Activated T-helper 2 cell treated with anti-CD3 and anti-CD28 coated beads, Interferon-gamma antibody, Interleukin-2, Interleukin-4, amounts not matched to agents 10 μg/mL and 5 μg/mL and 100 μg/mL, durations not matched to agents 14 hours and 24 hours and 36 hours (primary cell): Measurements from ENCODE around the gene KLK4. TPM values are rescaled to one million over a fixed set of nuclear protein-coding genes. Genes with fewer than 3 reads are reported as not detected.

Experiments used
- DNase-seq: peaks from one replicate; pipeline ENCODE4 v3.0.0; 2021; ENCODE audit warnings: low spot score
- H3K27ac Mint-ChIP-seq: one replicate; pipeline ENCODE4 v1.8.0; 2021; ENCODE audit warnings: mixed read lengths
- H3K27me3 Mint-ChIP-seq: one replicate; pipeline ENCODE4 v1.8.0; 2021; ENCODE audit warnings: low read depth, mixed read lengths
- H3K36me3 Mint-ChIP-seq: one replicate; pipeline ENCODE4 v1.8.0; 2021; ENCODE audit warnings: low read depth, mixed read lengths
- H3K4me1 Mint-ChIP-seq: one replicate; pipeline ENCODE4 v1.8.0; 2021; ENCODE audit warnings: low read depth, mixed read lengths
- H3K4me3 Mint-ChIP-seq: one replicate; pipeline ENCODE4 v1.8.0; 2021; ENCODE audit warnings: low read depth, mild to moderate bottlenecking, moderate library complexity, mixed read lengths
- H3K9me3 Mint-ChIP-seq: one replicate; pipeline ENCODE4 v1.8.0; 2021; ENCODE audit warnings: mixed read lengths
- intact Hi-C: fragments of 100-400 bp; cut with micrococcal nuclease; formaldehyde crosslinking; loops from one replicate; pipeline ENCODE4 v1.15.1; 2023
- total RNA-seq: library from RNA; stranded (reverse); gene quantifications from 2 replicates; pipeline ENCODE4 v1.2.3, GENCODE V29; 2022

KLK4 gene
- total RNA-seq, 1 donor from 2014 or later = not detected

DNA sequence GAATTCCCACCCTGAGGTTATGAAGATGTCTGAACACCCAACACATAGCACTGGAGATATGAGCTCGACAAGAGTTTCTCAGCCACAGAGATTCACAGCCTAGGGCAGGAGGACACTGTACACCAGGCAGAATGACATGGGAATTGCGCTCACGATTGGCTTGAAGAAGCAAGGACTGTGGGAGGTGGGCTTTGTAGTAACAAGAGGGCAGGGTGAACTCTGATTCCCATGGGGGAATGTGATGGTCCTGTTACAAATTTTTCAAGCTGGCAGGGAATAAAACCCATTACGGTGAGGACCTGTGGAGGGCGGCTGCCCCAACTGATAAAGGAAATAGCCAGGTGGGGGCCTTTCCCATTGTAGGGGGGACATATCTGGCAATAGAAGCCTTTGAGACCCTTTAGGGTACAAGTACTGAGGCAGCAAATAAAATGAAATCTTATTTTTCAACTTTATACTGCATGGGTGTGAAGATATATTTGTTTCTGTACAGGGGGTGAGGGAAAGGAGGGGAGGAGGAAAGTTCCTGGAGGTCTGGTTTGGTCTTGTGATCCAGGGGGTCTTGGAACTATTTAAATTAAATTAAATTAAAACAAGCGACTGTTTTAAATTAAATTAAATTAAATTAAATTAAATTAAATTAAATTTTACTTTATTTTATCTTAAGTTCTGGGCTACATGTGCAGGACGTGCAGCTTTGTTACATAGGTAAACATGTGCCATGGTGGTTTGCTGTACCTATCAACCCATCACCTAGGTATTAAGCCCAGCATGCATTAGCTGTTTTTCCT is 49.5 kb downstream of the KLK4 start:
- intact Hi-C loops = no loop called here
- no peaks in the 10 kb centered on the region for H3K36me3 Mint-ChIP-seq
- DNase-seq = no peak
- H3K9me3 Mint-ChIP-seq = peaks cover 11% of the 10 kb centered on the region
- no peaks in the 10 kb centered on the region for H3K4me1 Mint-ChIP-seq
- H3K27me3 Mint-ChIP-seq = peaks cover 21% of the 10 kb centered on the region
- no peak overlapping the region for H3K4me3 Mint-ChIP-seq
- H3K27ac Mint-ChIP-seq = no peak overlapping the region

GRCh38 chr19:50861010-50861409 is 50.2 kb downstream of the KLK4 start:
- Mint-ChIP-seq H3K27me3 (peaks cover 18% of the 10 kb centered on the region), H3K36me3 (no peaks in the 10 kb centered on the region), H3K4me3 (no peak overlapping the region), H3K4me1 (no peaks in the 10 kb centered on the region), H3K9me3 (peaks cover 11% of the 10 kb centered on the region), H3K27ac (no peak overlapping the region)
- intact Hi-C loops = no loop called here
- DNase-seq = no peak

DNA sequence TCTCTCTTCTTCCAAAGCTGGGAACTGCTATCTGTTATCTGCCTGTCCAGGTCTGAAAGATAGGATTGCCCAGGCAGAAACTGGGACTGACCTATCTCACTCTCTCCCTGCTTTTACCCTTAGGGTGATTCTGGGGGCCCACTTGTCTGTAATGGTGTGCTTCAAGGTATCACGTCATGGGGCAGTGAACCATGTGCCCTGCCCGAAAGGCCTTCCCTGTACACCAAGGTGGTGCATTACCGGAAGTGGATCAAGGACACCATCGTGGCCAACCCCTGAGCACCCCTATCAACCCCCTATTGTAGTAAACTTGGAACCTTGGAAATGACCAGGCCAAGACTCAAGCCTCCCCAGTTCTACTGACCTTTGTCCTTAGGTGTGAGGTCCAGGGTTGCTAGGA is 51.3 kb downstream of the KLK4 start:
- Mint-ChIP-seq H3K4me1 (no peaks in the 10 kb centered on the region), H3K27ac (no peak overlapping the region), H3K27me3 (peaks cover 21% of the 10 kb centered on the region), H3K9me3 (peaks cover 11% of the 10 kb centered on the region), H3K4me3 (no peak overlapping the region), H3K36me3 (no peaks in the 10 kb centered on the region)
- no peak for DNase-seq
- intact Hi-C loops = no loop called here

DNA sequence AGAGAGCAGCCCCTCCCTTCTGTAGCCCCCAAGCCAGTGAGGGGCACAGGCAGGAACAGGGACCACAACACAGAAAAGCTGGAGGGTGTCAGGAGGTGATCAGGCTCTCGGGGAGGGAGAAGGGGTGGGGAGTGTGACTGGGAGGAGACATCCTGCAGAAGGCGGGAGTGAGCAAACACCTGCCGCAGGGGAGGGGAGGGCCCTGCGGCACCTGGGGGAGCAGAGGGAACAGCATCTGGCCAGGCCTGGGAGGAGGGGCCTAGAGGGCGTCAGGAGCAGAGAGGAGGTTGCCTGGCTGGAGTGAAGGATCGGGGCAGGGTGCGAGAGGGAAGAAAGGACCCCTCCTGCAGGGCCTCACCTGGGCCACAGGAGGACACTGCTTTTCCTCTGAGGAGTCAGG is 52.3 kb downstream of the KLK4 start:
- intact Hi-C loops = no loop called here
- DNase-seq = no peak
- Mint-ChIP-seq H3K27ac (no peak overlapping the region), H3K27me3 (peaks cover 21% of the 10 kb centered on the region), H3K4me3 (no peak overlapping the region), H3K4me1 (no peaks in the 10 kb centered on the region), H3K9me3 (peaks cover 11% of the 10 kb centered on the region), H3K36me3 (no peaks in the 10 kb centered on the region)

DNA sequence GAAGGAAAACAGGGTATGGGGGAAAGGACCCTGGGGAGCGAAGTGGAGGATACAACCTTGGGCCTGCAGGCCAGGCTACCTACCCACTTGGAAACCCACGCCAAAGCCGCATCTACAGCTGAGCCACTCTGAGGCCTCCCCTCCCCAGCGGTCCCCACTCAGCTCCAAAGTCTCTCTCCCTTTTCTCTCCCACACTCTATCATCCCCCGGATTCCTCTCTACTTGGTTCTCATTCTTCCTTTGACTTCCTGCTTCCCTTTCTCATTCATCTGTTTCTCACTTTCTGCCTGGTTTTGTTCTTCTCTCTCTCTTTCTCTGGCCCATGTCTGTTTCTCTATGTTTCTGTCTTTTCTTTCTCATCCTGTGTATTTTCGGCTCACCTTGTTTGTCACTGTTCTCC is 53.8 kb downstream of the KLK4 start:
- Mint-ChIP-seq H3K27me3 (peaks cover 17% of the 10 kb centered on the region), H3K9me3 (peaks cover 11% of the 10 kb centered on the region), H3K4me1 (no peaks in the 10 kb centered on the region), H3K4me3 (no peak overlapping the region), H3K27ac (no peak overlapping the region), H3K36me3 (no peaks in the 10 kb centered on the region)
- intact Hi-C loops = no loop called here
- no peak for DNase-seq

Other genes with a start within 250 kb of the KLK4 start
- gene SHANK1, start 191.6 kb downstream of the KLK4 start, total RNA-seq = not detected in 2 replicates
- gene CLEC11A, start 188.0 kb downstream of the KLK4 start, total RNA-seq = 1.2 and 1.7 TPM in 2 replicates
- gene GPR32, start 140.9 kb downstream of the KLK4 start, total RNA-seq = not detected in 2 replicates
- gene ACP4, start 121.0 kb downstream of the KLK4 start, total RNA-seq = not detected in 2 replicates
- gene KLK1, start 87.6 kb downstream of the KLK4 start, total RNA-seq = 3.0 and 3.5 TPM in 2 replicates
- not detected in 2 replicates for gene KLK15, start 77.8 kb downstream of the KLK4 start, total RNA-seq
- gene KLK3, start 56.5 kb downstream of the KLK4 start, total RNA-seq = not detected in 2 replicates
- 0.44 TPM in 1 of 2 replicates, not detected in the other for gene KLK2, start 38.0 kb downstream of the KLK4 start, total RNA-seq
- gene KLK5, start 41.6 kb upstream of the KLK4 start, total RNA-seq = not detected in 2 replicates
- not detected in 2 replicates for gene KLK6, start 58.2 kb upstream of the KLK4 start, total RNA-seq
- not detected in 2 replicates for gene KLK7, start 72.5 kb upstream of the KLK4 start, total RNA-seq
- not detected in 2 replicates for gene KLK8, start 90.2 kb upstream of the KLK4 start, total RNA-seq
- gene KLK10, start 108.3 kb upstream of the KLK4 start, total RNA-seq = not detected in 2 replicates
- gene KLK11, start 115.2 kb upstream of the KLK4 start, total RNA-seq = not detected in 2 replicates
- gene KLK12, start 123.6 kb upstream of the KLK4 start, total RNA-seq = not detected in 2 replicates
- not detected in 2 replicates for gene KLK13, start 153.7 kb upstream of the KLK4 start, total RNA-seq
- 0.44 and 0.52 TPM in 2 replicates for gene KLK14, start 171.5 kb upstream of the KLK4 start, total RNA-seq
- 9.7 and 11.0 TPM in 2 replicates for gene CTU1, start 197.0 kb upstream of the KLK4 start, total RNA-seq
- gene SIGLEC9, start 213.5 kb upstream of the KLK4 start, total RNA-seq = 0.18 TPM in 1 of 2 replicates, not detected in the other
- gene SIGLEC7, start 230.9 kb upstream of the KLK4 start, total RNA-seq = not detected in 2 replicates